Activated CD4-positive, alpha-beta T cell treated with anti-CD3 and anti-CD28 coated beads, Interleukin-2, amount 50 U/mL, for 1 hour (primary cell): ENCODE results near the gene ABCC9.

ENCODE experiments used
- DNase-seq: peaks from one replicate; pipeline ENCODE4 v3.0.0-alpha.2; 2020

ABCC9 gene

GRCh38 chr12:21940549-21941505 is at the start of gene ABCC9:
Gene ABCC9, minus strand, starts transcription at chr12:21941426. Its CDS starts 4,752 bp downstream, at chr12:21936674.
- DNase-seq: peak; percentile 2

GRCh38 chr12:21989819-21990412 is 48.7 kb upstream of the ABCC9 start:
- no peak for DNase-seq

- DNase-seq: no peak
Measured at GRCh38 chr12:21988619-21989018, 47.4 kb upstream of the ABCC9 start.

GRCh38 chr12:21987755-21988154 is 46.5 kb upstream of the ABCC9 start:
- no peak for DNase-seq

GRCh38 chr12:21985155-21985554 is 43.9 kb upstream of the ABCC9 start:
- no peak for DNase-seq

- no peak for DNase-seq
Measured at GRCh38 chr12:21984375-21984774, 43.1 kb upstream of the ABCC9 start.

GRCh38 chr12:21983095-21983494 is 41.9 kb upstream of the ABCC9 start:
- no peak for DNase-seq

GRCh38 chr12:21980544-21980943 is 39.3 kb upstream of the ABCC9 start:
- DNase-seq: no peak

GRCh38 chr12:21975293-21975692 is 34.1 kb upstream of the ABCC9 start:
- DNase-seq: no peak

- DNase-seq: no peak
Measured at GRCh38 chr12:21973221-21973620, 32.0 kb upstream of the ABCC9 start.

GRCh38 chr12:21972055-21972454 is 30.8 kb upstream of the ABCC9 start:
- no peak for DNase-seq

- DNase-seq: no peak
Measured at GRCh38 chr12:21971344-21971743, 30.1 kb upstream of the ABCC9 start.

GRCh38 chr12:21962821-21963220 is 21.6 kb upstream of the ABCC9 start:
- DNase-seq: no peak

GRCh38 chr12:21962236-21962635 is 21.0 kb upstream of the ABCC9 start:
- no peak for DNase-seq

GRCh38 chr12:21950649-21951048 is 9.4 kb upstream of the ABCC9 start:
- no peak for DNase-seq

- no peak for DNase-seq
Measured at GRCh38 chr12:21949036-21949435, 7.8 kb upstream of the ABCC9 start.

- DNase-seq: no peak
Measured at GRCh38 chr12:21946983-21947382, 5.8 kb upstream of the ABCC9 start.

- no peak for DNase-seq
Measured at GRCh38 chr12:21945002-21945401, 3.8 kb upstream of the ABCC9 start.

- no peak for DNase-seq
Measured at GRCh38 chr12:21942377-21942703, 1.1 kb upstream of the ABCC9 start.

- DNase-seq: no peak
Measured at GRCh38 chr12:21941506-21942376, 515 bp upstream of the ABCC9 start.

GRCh38 chr12:21939435-21939834 is 1.8 kb downstream of the ABCC9 start:
- no peak for DNase-seq

GRCh38 chr12:21938879-21939278 is 2.3 kb downstream of the ABCC9 start:
- no peak for DNase-seq

- DNase-seq: no peak
Measured at GRCh38 chr12:21934173-21934572, 7.1 kb downstream of the ABCC9 start.
